GM10847 (cell line): ENCODE data around the gene MCHR1.

Source experiments
- POLR2A ChIP-seq: IDR thresholded peaks from 2 replicates; pipeline ENCODE4 v1.6.1; 2011; ENCODE audit not compliant: insufficient read length; ENCODE audit errors: extremely low read depth

MCHR1 gene

DNA sequence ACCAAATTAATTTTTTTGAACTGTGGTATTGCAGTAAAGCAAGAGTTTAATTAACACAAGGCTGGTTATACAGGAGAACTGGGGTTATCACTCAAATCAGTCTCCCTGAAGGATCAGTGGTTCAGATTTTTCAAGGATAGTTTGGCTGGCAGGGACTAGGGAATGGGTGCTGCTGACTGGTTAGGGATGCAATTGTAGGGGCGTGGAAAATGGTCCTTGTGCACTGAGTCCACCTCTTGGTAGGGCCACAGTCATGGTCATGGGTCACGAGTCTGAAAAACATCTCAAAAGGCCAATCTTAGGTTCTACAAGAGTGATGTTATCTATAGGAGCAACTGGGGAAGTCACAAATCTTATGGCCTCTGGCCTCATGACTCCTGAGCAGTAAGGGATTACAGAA lies 27.9 kb downstream of the MCHR1 start:
- no peak for TF ChIP-seq POLR2A

- no peak for TF ChIP-seq POLR2A
These were observed 28.9 kb downstream of the MCHR1 start for GRCh38 chr22:40708177-40708576.

- no peak for TF ChIP-seq POLR2A
These were observed 30.6 kb downstream of the MCHR1 start for GRCh38 chr22:40709752-40710413.

DNA sequence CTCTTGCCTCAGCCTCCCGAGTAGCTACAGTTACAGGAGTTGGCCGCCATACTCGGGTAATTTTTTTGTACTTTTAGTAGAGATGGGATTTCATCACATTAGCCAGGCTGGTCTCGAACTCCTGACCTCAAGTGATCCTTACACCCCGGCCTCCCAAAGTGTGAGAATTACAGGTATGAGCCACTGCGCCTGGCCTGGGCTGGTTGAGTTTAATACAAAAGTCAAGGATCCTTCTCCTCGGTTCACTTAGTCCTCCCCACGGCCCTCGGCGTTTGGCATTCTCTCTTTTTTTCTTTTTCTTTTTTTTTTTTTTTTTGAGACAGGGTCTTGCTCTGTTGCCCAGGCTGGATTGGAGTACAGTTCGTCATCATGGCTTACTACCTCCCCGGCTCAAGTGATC lies 33.0 kb downstream of the MCHR1 start:
- no peak for TF ChIP-seq POLR2A

DNA sequence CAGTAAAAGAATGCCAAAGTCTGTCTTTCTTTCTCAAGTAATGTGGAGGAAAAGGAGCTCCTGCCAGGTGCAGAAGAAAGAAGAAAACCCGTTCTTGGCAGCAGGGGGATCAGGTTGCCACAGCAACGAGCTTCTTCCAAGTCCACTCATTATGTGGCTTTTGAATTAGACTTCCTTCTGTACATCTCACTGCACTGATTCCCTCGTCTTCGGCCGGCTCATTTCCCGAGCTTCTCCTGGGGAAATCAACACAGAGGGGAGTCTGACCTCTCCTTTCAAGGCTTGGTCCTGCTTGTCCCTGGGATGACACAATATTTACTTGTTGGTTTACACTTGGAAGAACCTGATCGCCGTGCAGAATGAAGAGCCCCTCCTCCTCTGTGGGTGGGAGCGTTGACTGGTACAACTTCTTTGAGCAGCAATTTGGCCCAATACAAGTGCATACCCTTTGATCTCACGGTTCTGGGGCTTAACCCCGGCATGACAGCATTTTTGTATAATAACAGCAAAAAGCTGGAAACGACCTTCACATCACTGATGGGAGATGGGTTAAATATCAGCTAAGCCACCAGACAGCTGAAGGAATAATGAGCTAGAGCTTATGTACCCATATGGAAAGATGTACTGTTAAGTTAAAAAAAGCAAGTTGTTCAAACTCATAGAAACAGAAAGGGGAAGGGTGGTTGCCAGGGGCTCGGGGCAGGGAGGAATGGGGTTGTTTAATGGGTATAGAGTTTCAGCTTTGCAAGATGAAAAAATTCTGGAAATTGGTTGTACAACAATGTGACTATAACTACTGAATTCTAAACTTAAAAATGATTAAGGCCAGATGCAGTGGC lies 35.4 kb downstream of the MCHR1 start:
- TF ChIP-seq POLR2A = no peak

DNA sequence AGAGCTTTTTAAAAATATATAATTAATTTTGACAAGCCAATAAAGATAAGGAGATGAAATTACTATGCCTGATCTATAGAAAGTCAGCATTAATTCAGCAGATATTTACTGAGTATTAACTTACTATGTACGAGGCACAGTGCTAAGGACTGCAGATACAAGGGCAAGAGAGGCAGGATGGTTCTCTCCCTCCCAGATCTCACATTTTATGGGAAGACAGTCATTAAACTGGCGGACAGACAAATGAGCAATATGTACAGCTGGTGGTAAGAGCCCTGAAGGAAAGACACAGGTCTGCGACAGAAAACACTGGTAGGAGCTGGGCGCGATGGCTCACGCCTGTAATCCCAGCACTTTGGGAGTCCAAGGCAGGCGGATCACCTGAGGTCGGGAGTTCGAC lies 36.8 kb downstream of the MCHR1 start:
- no peak for TF ChIP-seq POLR2A

DNA sequence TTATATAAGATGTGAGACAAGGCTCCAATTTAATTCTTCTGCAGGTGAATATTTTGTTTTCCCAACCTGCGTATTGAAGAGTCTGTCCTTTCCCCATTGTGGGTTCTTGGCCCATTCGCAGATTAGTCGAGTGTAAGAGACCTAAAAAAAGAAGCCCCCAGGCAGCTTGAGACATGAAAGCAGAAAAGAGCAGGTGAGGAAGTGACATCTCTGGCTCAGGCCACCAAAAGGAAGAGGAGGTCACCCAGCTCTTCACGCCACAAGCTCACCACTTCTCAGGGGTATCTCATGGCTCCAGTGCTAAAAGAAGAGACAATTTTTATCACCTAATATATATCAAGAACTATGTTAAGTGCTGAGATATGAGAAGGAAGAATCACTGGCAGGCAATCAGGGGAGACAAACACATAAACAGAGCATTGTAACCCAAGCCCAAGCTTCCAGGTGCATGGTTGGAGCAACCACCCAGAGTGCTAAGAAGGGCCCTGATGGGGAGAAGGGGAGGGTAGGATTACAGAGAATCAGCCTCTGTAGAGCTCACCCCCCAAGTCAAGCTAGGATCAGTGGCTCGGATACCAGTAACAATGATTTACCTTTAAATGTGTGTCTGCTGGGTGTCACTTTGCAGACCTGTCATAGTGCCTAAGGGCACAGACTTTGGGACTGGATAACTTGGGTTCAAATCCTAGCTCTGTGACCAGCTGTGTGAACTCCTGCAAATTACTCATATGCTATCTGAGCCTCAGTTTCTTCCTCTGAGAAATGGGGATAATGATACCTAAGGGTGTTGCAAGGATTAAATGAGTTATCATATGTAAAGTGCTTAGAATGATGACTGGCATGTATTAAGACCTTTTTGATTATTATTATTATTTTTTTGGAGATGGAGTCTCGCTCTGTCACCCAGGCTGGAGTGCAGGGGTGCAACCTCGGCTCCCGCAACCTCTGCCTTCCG lies 39.2 kb downstream of the MCHR1 start:
- no peak for TF ChIP-seq POLR2A

DNA sequence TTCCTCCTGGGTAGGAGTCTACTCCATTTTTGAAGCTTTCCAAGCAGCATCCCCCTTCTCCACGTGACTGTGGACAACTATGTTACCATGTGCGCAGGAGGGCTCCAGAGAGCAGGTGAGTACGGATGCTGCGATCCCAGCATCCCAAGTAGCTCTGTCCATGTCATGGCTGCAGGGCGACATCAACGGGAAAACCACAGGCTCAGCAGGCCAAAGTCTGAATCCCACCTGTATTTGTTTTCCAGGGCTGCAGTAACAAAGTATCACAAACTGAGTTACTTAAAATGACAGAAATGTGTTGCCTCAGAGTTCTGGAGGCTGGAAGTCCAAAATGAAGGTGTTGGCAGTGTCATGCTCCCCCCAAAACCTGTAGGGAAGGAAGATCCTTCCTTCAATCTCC lies 40.3 kb downstream of the MCHR1 start:
- TF ChIP-seq POLR2A = no peak

DNA sequence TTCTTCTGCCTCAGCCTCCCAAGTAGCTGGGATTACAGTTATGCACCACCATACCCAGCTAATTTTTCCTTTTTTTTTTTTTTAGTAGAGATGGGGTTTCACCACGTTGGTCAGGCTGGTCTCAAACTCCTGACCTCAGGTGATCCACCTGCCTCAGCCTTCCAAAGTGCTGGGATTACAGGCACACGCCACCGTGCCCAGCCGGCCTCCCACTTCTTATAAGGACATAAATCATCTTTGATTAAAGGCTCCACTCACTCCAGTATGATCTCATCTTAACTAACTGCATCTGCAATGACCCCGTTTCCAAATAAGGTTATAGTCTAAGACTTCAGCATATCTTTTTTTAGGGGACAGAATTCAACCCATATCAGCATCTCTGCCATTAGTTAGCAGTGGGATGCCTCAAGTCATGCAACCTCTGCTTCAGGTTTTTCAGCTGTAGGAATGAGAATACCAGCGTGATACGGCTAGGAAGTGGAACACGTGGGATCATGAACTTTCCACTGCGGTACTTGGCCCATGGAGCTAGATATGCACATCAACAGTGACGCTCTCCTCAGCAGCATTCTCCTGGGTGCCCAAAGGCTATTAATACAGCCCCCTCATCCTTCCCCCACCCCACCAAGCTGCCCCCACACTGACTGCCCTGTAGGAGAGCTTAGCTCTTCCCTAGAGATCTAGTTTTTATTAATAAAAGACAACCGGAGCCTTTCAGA lies 41.4 kb downstream of the MCHR1 start:
- TF ChIP-seq POLR2A = no peak

- no peak for TF ChIP-seq POLR2A
These were observed 42.0 kb downstream of the MCHR1 start for GRCh38 chr22:40721266-40721665.

DNA sequence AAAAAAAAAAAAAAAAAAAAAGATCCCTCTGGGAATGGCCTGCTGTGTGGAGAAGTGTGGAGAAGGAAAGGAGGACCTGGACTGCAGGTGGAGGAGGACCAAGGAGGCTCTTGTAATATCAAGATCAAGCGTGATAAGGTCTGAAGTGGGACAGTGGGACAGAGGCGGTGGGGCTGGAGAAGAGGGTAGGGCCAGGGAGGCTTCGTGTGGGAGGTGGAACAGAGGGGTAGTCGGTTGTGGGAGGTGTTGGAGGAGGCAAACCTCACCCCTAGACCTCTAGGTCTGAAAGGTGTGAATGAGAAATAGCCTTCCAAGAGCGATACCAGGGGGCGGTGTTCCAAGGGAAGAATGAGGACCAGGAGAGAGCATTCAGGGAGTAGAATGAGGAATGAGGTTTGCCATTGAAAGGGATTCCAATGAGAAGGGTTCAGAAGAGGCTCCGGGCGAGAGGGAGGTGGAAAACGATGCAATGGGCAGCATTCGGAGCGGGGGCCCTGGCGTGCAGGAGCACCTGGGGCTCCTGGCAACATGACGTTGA lies 44.2 kb downstream of the MCHR1 start:
- TF ChIP-seq POLR2A = no peak

DNA sequence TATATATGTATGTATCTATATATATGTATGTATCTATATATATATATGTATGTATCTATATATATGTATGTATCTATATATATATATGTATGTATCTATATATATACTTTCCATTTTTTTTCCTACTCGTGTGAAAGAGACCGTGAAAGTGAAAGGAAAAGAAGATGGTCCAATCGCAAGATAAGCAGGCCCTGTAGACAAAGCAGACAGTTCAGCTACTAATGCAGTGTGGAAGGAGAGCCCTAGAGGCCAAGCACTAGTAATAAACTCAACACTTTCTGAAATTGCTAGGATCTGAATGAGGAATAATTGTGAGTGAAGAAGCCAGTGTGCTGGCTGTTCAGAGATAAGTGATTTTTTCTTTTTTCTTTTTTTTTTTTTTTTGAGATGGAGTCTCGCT lies 47.2 kb downstream of the MCHR1 start:
- no peak for TF ChIP-seq POLR2A

- no peak for TF ChIP-seq POLR2A
These were observed 48.0 kb downstream of the MCHR1 start for GRCh38 chr22:40727070-40727963.
